22Rv1 (cell line): ENCODE results near the gene CPD.

Experiments
- H3K27ac ChIP-seq: fragments of 450-650 bp; 2 replicates; pipeline ENCODE4 v1.5.1; 2017
- ZFX ChIP-seq: fragments of 450-650 bp; IDR thresholded peaks from 2 replicates; pipeline ENCODE4 v1.6.1; 2017; ENCODE audit warnings: antibody characterized with exemption, borderline replicate concordance
- TF ChIP-seq, protein P1 (sequence below): fragments of 450-650 bp; IDR thresholded peaks from 2 replicates; pipeline ENCODE4 v1.5.1; 2017; ENCODE audit warnings: mild to moderate bottlenecking

CPD gene

DNA sequence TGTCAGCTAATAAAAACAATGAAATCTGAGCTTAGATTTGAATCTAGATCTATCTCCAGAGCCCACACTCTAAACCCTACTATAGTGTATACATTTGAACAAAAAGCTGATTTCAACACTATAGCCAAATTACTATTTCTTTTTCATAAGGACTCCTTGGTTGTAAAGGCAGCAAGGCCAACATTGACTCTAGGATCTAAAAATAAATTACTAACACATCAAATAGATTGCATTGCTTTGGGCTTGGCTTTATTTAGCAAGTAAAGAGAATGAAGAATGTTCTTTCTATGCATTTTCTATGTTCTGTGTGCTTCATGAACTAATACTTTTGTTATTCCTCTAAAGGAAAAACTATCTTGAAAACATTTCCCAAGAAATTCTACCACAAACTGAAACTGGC, 103.8 kb downstream of the CPD start:
- no peak overlapping the region for H3K27ac ChIP-seq
- TF ChIP-seq, protein P1, sequence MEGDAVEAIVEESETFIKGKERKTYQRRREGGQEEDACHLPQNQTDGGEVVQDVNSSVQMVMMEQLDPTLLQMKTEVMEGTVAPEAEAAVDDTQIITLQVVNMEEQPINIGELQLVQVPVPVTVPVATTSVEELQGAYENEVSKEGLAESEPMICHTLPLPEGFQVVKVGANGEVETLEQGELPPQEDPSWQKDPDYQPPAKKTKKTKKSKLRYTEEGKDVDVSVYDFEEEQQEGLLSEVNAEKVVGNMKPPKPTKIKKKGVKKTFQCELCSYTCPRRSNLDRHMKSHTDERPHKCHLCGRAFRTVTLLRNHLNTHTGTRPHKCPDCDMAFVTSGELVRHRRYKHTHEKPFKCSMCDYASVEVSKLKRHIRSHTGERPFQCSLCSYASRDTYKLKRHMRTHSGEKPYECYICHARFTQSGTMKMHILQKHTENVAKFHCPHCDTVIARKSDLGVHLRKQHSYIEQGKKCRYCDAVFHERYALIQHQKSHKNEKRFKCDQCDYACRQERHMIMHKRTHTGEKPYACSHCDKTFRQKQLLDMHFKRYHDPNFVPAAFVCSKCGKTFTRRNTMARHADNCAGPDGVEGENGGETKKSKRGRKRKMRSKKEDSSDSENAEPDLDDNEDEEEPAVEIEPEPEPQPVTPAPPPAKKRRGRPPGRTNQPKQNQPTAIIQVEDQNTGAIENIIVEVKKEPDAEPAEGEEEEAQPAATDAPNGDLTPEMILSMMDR = no peak
- TF ChIP-seq ZFX = no peak

DNA sequence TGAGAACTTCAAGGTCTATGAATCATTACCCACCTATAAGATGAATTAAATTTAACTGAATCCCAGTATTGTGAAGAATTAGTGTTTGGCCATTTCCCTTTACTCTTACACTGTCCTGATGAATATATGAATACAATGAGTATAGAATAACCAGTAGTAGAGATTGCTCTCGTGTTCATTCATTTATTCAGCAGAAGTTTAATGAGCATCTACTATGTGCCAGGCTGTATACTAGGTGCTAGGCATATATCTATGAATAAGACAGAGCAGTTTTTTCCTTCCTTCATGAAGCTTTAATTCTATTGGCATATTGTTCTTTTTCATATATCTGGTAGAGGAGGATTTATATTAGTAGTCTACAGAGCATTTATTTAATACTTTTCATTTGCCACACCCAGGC, 104.4 kb downstream of the CPD start:
- TF ChIP-seq ZFX = no peak
- TF ChIP-seq, protein P1 = no peak
- H3K27ac ChIP-seq = no peak overlapping the region

GRCh38 chr17:30493780-30494179, 115.1 kb downstream of the CPD start:
- H3K27ac ChIP-seq = no peak overlapping the region
- TF ChIP-seq, protein P1 = no peak
- TF ChIP-seq ZFX = no peak

DNA sequence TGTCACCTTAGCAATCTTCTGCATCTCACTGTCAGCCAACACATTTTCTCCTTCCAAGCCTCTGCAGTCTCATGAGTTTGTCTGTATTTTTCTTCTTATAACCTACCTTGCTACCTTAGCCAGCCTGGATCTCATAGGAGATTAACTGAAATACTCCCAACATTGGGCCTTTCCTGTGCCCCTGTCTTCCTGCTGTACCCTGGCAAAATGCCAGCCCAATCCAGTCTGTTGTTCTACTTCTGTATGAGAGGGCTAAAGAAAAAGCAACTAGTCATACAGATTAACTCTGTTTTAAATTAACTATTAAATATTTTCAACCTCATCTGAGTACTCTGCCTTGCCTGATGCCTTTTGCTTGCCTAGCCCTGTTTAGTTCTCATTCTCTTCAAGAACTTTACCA, 116.9 kb downstream of the CPD start:
- no peak overlapping the region for H3K27ac ChIP-seq
- no peak for TF ChIP-seq ZFX

GRCh38 chr17:30503558-30503957, 124.8 kb downstream of the CPD start:
- H3K27ac ChIP-seq = no peak overlapping the region
- TF ChIP-seq, protein P1 = no peak
- TF ChIP-seq ZFX = no peak

DNA sequence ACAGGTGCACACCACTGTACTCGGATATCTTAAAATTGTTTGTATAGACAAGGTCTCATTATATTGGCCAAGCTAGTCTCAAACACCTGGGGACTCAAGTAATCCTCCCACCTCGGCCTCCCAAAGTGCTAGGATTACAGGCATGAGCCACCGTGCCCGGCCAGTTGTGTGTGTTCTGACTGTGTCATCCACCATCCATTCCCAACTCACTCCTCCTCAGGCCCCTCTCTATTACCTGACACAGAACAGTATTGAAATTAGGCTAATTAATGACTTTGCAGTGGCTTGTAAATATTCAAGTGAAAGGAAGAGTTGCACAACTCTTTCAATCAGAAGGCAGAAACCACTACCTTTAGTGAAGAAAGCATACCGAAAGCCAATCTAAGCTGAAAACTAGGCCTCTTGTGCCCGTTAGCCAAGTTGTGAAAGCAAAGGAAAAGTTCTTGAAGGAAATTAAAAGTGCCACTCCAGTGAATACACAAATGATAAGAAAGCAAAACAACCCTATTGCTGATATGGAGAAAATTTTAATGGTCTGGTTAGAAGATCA, 127.2 kb downstream of the CPD start:
- no peak overlapping the region for H3K27ac ChIP-seq
- TF ChIP-seq ZFX = no peak
- TF ChIP-seq, protein P1 = no peak

GRCh38 chr17:30506481-30506880, 127.8 kb downstream of the CPD start:
- H3K27ac ChIP-seq = no peak overlapping the region
- no peak for TF ChIP-seq ZFX
- TF ChIP-seq, protein P1 = no peak

GRCh38 chr17:30513346-30513745, 134.6 kb downstream of the CPD start:
- H3K27ac ChIP-seq = no peak overlapping the region

More at GRCh38 chr17:30513346-30513745, 134.6 kb downstream of the CPD start:
- TF ChIP-seq, protein P1 = no peak
- TF ChIP-seq ZFX = no peak
